HepG2 (cell line): Measurements from ENCODE around the gene WDR20. TPM values are rescaled to one million over a fixed set of nuclear protein-coding genes. Genes with fewer than 3 reads are reported as not detected.

Source experiments
- ATAC-seq: fragments of 200-7000 bp; cut with Tn5 transposase; 3 replicates; pipeline ENCODE4 v1.9.1; 2020; ENCODE audit warnings: mild to moderate bottlenecking, moderate library complexity
- BruUV-seq: library from RNA; stranded (reverse); fragments of 400-500 nt; replicated peaks from 2 replicates; lab custom pipeline; 2021; lab: Mats Ljungman, UMichigan
- CTCF ChIA-PET: fragments of 300-600 bp; formaldehyde crosslinking; extraction: SDS; loops from one replicate; lab custom pipeline; 2021; ENCODE audit warnings: low total read pairs, inconsistent platforms, low intra/inter-chr PET ratio; lab: Yijun Ruan, JAX
- POLR2A ChIA-PET: fragments of 350-600 bp; sonication (Branson Sonifier 250); formaldehyde crosslinking; loops from one replicate; lab custom pipeline; 2020; ENCODE audit warnings: antibody characterized with exemption, inconsistent platforms; lab: Yijun Ruan, JAX
- DNase-seq: peaks from one replicate; pipeline ENCODE4 v3.0.0-alpha.2; 2015; ENCODE audit warnings: low spot score
- FAIRE-seq: peaks from 3 replicates; lab custom pipeline; 2011; peaks lifted over from hg19 to GRCh38; lab: Jason Lieb, UNC
- H2AFZ ChIP-seq: one replicate; pipeline ENCODE4 v1.6.1; 2011; ENCODE audit warnings: low read length, inconsistent platforms
- H3K27ac ChIP-seq: fragments of 300-600 bp; 3 replicates; pipeline ENCODE4 v1.8.0; 2011; ENCODE audit warnings: mixed run types, mild to moderate bottlenecking, mixed read lengths, low read length, inconsistent platforms; ENCODE audit not compliant: insufficient read depth; ENCODE audit errors: extremely low read length
- H3K27me3 ChIP-seq, 2 experiments: fragments of 200-600 bp in 1 of 2; 2 replicates in 1 of 2; 3 replicates in 1 of 2; pipeline versions ENCODE4 v1.6.0 to v1.8.0; 2011; ENCODE audit warnings: low read length in 2 of 2, mild to moderate bottlenecking in 2 of 2, moderate library complexity in 2 of 2, inconsistent platforms in 1 of 2; ENCODE audit not compliant: insufficient read depth in 2 of 2, control insufficient read depth in 1 of 2
- H3K36me3 ChIP-seq, 2 experiments: fragments of 200-600 bp in 1 of 2; replicated peaks in 1 of 2; 2 replicates in 1 of 2; 3 replicates in 1 of 2; pipeline versions ENCODE4 v1.5.1 to v1.8.0; 2011; ENCODE audit warnings: low read length in 2 of 2, inconsistent platforms in 1 of 2; ENCODE audit not compliant: insufficient read depth in 2 of 2, control insufficient read depth in 1 of 2
- H3K4me1 ChIP-seq: 2 replicates; pipeline ENCODE4 v1.5.1; 2012; ENCODE audit warnings: low read length, inconsistent platforms; ENCODE audit not compliant: insufficient read depth
- H3K4me2 ChIP-seq: 2 replicates; pipeline ENCODE4 v1.6.0; 2011; ENCODE audit warnings: low read depth, low read length, inconsistent platforms
- H3K4me3 ChIP-seq, 3 experiments: fragments of 200-600 bp in 1 of 3; sonication (generic), shearing (Covaris generic) in 1 of 3; replicated peaks in 1 of 3; 2 replicates each; pipeline ENCODE4 v1.5.1; 2011 to 2016; ENCODE audit warnings: low read length in 3 of 3, inconsistent platforms in 2 of 3, low read depth in 2 of 3, mild to moderate bottlenecking in 2 of 3, control low read depth in 1 of 3, mixed read lengths in 1 of 3; ENCODE audit not compliant: insufficient read depth in 1 of 3
- H3K79me2 ChIP-seq: one replicate; pipeline ENCODE4 v1.6.1; 2011; ENCODE audit warnings: low read length, inconsistent platforms; ENCODE audit not compliant: insufficient read depth
- H3K9ac ChIP-seq: 2 replicates; pipeline ENCODE4 v1.6.0; 2011; ENCODE audit warnings: mild to moderate bottlenecking, low read depth, low read length, inconsistent platforms; ENCODE audit not compliant: insufficient read depth
- H3K9me3 ChIP-seq: 2 replicates; pipeline ENCODE4 v1.5.1; 2012; ENCODE audit warnings: mild to moderate bottlenecking, low read length
- H4K20me1 ChIP-seq: 2 replicates; pipeline ENCODE4 v1.6.0; 2011; ENCODE audit warnings: inconsistent platforms, mild to moderate bottlenecking, low read length, moderate library complexity; ENCODE audit not compliant: insufficient read depth
- FOXP1 ChIP-seq, 2 experiments: fragments of 450-650 bp in 1 of 2; IDR thresholded peaks; 2 replicates each; pipeline ENCODE4 v1.6.1; 2017 to 2018; ENCODE audit warnings: antibody characterized with exemption in 1 of 2
- FUBP1 ChIP-seq: sonication (generic); formaldehyde crosslinking; IDR thresholded peaks from 2 replicates; pipeline ENCODE4 v1.5.1; 2020; ENCODE audit warnings: missing genetic modification reagents, mild to moderate bottlenecking, borderline replicate concordance
- IRF2 ChIP-seq: IDR thresholded peaks from 2 replicates; pipeline ENCODE4 v1.6.1; 2018; ENCODE audit warnings: missing genetic modification reagents, missing compliant biosample characterization
- KDM5B ChIP-seq: sonication (generic); formaldehyde crosslinking; IDR thresholded peaks from 2 replicates; pipeline ENCODE4 v1.4.0; 2020; ENCODE audit warnings: missing genetic modification reagents, mild to moderate bottlenecking, borderline replicate concordance
- NCOA1 ChIP-seq: sonication (generic); formaldehyde crosslinking; IDR thresholded peaks from 2 replicates; pipeline ENCODE4 v1.9.0; 2021; ENCODE audit warnings: missing genetic modification reagents
- NCOA2 ChIP-seq: sonication (generic); formaldehyde crosslinking; IDR thresholded peaks from 2 replicates; pipeline ENCODE4 v1.8.0; 2022; ENCODE audit warnings: inconsistent platforms
- POGK ChIP-seq: sonication (generic); formaldehyde crosslinking; conservative IDR thresholded peaks from 2 replicates; pipeline ENCODE4 v1.8.0; 2022; ENCODE audit warnings: mild to moderate bottlenecking, moderate library complexity, missing genetic modification reagents
- SP140L ChIP-seq: sonication (generic); formaldehyde crosslinking; IDR thresholded peaks from 2 replicates; pipeline ENCODE4 v1.4.0; 2020; ENCODE audit warnings: missing genetic modification reagents, borderline replicate concordance
- TOE1 ChIP-seq: sonication (generic); formaldehyde crosslinking; IDR thresholded peaks from 2 replicates; pipeline ENCODE4 v1.4.0; 2020; ENCODE audit warnings: mild to moderate bottlenecking, missing genetic modification reagents
- XRCC5 ChIP-seq: fragments of 200-400 bp; formaldehyde crosslinking; optimal IDR thresholded peaks from 2 replicates; pipeline ENCODE3; 2017; ENCODE audit warnings: mild to moderate bottlenecking, low read length
- ZBTB14 ChIP-seq: sonication (generic); formaldehyde crosslinking; IDR thresholded peaks from 2 replicates; pipeline ENCODE4 v1.4.0; 2020; ENCODE audit warnings: missing genetic modification reagents
- ZBTB42 ChIP-seq: sonication (generic); formaldehyde crosslinking; IDR thresholded peaks from 2 replicates; pipeline ENCODE4 v1.5.0; 2020; ENCODE audit warnings: mild to moderate bottlenecking, missing genetic modification reagents
- ZNF230 ChIP-seq: sonication (generic); formaldehyde crosslinking; IDR thresholded peaks from 2 replicates; pipeline ENCODE4 v1.4.0; 2020; ENCODE audit warnings: mild to moderate bottlenecking, missing genetic modification reagents
- ZNF543 ChIP-seq: sonication (generic); formaldehyde crosslinking; IDR thresholded peaks from 2 replicates; pipeline ENCODE4 v1.4.0; 2020; ENCODE audit warnings: mild to moderate bottlenecking, missing genetic modification reagents
- WGBS: methylation state at CpG from one replicate; pipeline ENCODE4 v1.1.6; 2017; ENCODE audit warnings: low lambda C conversion rate; 5-methylcytosine and 5-hydroxymethylcytosine counted together
- in situ Hi-C: cut with HindIII; loops from 2 replicates; pipeline ENCODE4 v1.10.0; 2017; ENCODE audit warnings: low pct_unique_long_range_greater_than_20kb; ENCODE audit not compliant: extremely low pct_ligation_motif_present
- intact Hi-C: fragments of 100-400 bp; cut with micrococcal nuclease; formaldehyde crosslinking; loops from one replicate; pipeline ENCODE4 v1.10.0; 2022; ENCODE audit not compliant: unreplicated experiment
- polyA plus RNA-seq, 8 experiments: library from polyadenylated mRNA; depleted of rRNA in 3 of 8; stranded (reverse) in 7 of 8; unstranded in 1 of 8; fragments of >200 nt; fragmentation: Illumina TruSeq in 4 of 8; extraction: Trizol in 4 of 8; gene quantifications; 2 replicates each; pipeline versions ENCODE4 v1.2.1 to v1.2.3, GENCODE V29; 2011 to 2016; ENCODE audit warnings: low read depth in 4 of 8, missing spikeins in 1 of 8, mixed read lengths in 1 of 8; ENCODE audit not compliant: insufficient read depth in 1 of 8
- total RNA-seq, 5 experiments: library from RNA; depleted of rRNA; stranded (reverse); fragments of >200 nt; fragmentation: Illumina TruSeq; extraction: Trizol; gene quantifications; 2 replicates each; pipeline ENCODE4 v1.2.3, GENCODE V29; 2016; ENCODE audit warnings: low read depth in 1 of 5

Gene WDR20
- total and polyA plus RNA-seq, 2 of the 13 experiments (the other 11 are each of a cell fraction or from before 2014, with no cell fraction given) = 10.4 to 23.2 TPM

DNA sequence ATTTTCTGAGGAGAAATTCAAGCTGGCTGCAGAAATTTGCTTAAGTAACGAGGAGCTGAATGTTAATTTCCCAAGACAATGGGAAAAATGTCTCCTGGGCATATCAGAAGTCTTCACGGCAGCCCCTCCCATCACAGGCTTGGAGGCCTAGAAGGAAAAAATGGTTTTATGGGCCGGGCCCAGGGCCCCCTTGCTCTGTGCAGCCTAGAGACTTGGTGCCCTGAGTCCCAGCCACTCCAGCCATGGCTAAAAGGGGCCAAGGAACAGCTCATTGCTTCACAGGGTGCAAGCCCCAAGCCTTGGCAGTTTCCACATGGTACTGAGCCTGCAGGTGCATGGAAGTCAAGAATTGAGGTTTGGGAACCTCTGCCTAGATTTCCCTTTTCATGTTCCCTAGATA, 28.6 kb upstream of the WDR20 start:
- Histone ChIP-seq H3K4me3 (no peak overlapping the region), H3K79me2 (no peaks in the 10 kb centered on the region), H3K9ac (no peak overlapping the region), H3K9me3 (no peaks in the 10 kb centered on the region), H3K4me1 (0 out of 2 replicates have a peak, but pooled peaks cover 6% of the 10 kb centered on the region), H4K20me1 (no peaks in the 10 kb centered on the region), H2AFZ (no peak overlapping the region), H3K36me3 (no peaks in the 10 kb centered on the region), H3K27ac (no peak overlapping the region), H3K27me3 (no peaks in the 10 kb centered on the region), H3K4me2 (no peak overlapping the region)
- TF ChIP-seq NCOA2 = no peak
- TF ChIP-seq XRCC5 = no peak
- no peak for TF ChIP-seq IRF2
- no peak for TF ChIP-seq ZNF230 (CRISPR knock-in tag)
- no peak for TF ChIP-seq POGK
- no peak for TF ChIP-seq TOE1 (CRISPR knock-in tag)
- no peak for TF ChIP-seq ZBTB14 (CRISPR knock-in tag)
- no peak for TF ChIP-seq SP140L (CRISPR knock-in tag)
- TF ChIP-seq FOXP1 (IDR thresholded peaks at IDR 0.05) = no peak
- no peak for TF ChIP-seq FOXP1 (CRISPR knock-in tag; IDR thresholded peaks at IDR 0.05)
- TF ChIP-seq ZBTB42 (CRISPR knock-in tag) = no peak
- no peak for TF ChIP-seq ZNF543 (CRISPR knock-in tag)
- no peak for TF ChIP-seq NCOA1 (CRISPR knock-in tag)
- TF ChIP-seq FUBP1 = no peak
- no peak for TF ChIP-seq KDM5B (CRISPR knock-in tag)
- intact Hi-C loops = no loop called here
- WGBS = 33% methylated on average over 3 of the region's 3 CpGs
- FAIRE-seq (no peak), DNase-seq (no peak), ATAC-seq (no peak)
- POLR2A ChIA-PET = no interaction called here
- CTCF ChIA-PET = no interaction called here
- in situ Hi-C loops = no loop called here
- BruUV-seq = no TSS peak
